Measurements from ENCODE around the gene TRPT1.
A peak's percentile ranks its signal among the peaks of the same experiment; 100 is the strongest.

TRPT1 gene

DNA sequence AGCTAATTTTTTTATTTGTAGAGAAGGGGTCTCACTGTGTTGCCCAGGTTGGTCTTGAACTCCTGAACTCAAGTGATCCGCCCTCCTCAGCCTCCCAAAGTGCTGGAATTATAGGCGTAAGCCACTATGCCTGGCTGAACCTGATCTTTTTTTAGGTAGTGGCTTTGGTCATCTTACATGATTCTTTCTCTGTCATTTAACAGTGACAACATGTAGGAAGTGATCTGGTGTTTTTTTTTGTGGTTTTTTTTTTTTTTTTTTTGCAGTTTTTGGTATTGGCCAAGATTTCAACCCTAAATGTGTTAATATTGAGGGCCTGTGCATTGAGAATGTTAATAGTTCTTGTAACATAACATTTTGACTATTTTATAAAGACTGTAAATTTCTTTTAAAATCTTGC lies 27.5 kb downstream of the TRPT1 start:
- no peak overlapping the region for H3K4me3 ChIP-seq (replicated peaks in 1 of 2; ENCODE audit: low read depth in 2 of 2, low read length in 2 of 2)
- TF ChIP-seq, protein P1, sequence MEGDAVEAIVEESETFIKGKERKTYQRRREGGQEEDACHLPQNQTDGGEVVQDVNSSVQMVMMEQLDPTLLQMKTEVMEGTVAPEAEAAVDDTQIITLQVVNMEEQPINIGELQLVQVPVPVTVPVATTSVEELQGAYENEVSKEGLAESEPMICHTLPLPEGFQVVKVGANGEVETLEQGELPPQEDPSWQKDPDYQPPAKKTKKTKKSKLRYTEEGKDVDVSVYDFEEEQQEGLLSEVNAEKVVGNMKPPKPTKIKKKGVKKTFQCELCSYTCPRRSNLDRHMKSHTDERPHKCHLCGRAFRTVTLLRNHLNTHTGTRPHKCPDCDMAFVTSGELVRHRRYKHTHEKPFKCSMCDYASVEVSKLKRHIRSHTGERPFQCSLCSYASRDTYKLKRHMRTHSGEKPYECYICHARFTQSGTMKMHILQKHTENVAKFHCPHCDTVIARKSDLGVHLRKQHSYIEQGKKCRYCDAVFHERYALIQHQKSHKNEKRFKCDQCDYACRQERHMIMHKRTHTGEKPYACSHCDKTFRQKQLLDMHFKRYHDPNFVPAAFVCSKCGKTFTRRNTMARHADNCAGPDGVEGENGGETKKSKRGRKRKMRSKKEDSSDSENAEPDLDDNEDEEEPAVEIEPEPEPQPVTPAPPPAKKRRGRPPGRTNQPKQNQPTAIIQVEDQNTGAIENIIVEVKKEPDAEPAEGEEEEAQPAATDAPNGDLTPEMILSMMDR (IDR thresholded peaks at IDR 0.05; ENCODE audit: low read depth, low read length): no peak
- no peak for DNase-seq (ENCODE audit: low read depth in 2 of 2)

DNA sequence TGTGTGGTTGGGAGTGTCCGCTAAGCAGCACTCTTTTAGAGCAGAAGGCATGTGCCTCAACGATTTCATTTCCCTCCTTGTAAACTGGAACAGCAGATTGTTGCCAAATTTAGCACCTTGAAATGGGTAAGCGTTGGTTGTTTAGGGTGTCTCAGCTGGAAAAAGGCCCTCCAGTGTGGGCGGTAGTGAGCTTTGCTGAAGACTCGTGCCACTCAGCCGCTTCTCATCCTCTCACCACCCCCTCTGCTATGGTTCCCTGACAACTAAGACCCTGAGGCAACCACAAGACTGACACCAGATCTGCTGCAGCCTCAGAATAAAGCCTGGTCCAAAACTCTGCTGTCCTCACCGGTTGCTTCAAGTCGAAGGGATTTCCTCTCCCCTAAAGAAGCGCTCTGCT lies 29.4 kb downstream of the TRPT1 start:
- H3K4me3 ChIP-seq (replicated peaks in 1 of 2; ENCODE audit: low read depth in 2 of 2, low read length in 2 of 2): no peak overlapping the region
- TF ChIP-seq, protein P1 (IDR thresholded peaks at IDR 0.05; ENCODE audit: low read depth, low read length): no peak
- DNase-seq (ENCODE audit: low read depth in 2 of 2): no peak

DNA sequence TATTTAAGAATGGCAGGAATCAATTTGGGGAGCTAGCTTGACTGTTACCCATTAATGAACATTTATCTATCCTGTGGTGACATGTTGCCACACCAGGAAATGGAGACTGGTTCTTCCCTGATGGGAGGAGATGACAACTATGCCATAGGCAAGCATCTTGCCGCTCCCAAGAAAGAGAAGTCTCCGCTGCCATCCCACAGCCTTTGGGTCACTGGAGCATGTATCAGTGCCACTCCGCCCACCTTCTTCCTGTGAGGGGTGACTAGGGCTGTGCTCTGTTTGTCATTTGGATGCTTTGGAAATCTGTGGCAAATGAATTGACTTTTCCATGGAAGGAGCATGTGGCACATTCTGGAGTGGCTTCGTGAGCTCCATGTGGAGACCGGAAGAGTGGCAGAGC lies 33.6 kb downstream of the TRPT1 start:
- TF ChIP-seq, protein P1 (IDR thresholded peaks at IDR 0.05; ENCODE audit: low read depth, low read length): no peak
- no peak for DNase-seq (ENCODE audit: low read depth in 2 of 2)
- no peak overlapping the region for H3K4me3 ChIP-seq (replicated peaks in 1 of 2; ENCODE audit: low read depth in 2 of 2, low read length in 2 of 2)

DNA sequence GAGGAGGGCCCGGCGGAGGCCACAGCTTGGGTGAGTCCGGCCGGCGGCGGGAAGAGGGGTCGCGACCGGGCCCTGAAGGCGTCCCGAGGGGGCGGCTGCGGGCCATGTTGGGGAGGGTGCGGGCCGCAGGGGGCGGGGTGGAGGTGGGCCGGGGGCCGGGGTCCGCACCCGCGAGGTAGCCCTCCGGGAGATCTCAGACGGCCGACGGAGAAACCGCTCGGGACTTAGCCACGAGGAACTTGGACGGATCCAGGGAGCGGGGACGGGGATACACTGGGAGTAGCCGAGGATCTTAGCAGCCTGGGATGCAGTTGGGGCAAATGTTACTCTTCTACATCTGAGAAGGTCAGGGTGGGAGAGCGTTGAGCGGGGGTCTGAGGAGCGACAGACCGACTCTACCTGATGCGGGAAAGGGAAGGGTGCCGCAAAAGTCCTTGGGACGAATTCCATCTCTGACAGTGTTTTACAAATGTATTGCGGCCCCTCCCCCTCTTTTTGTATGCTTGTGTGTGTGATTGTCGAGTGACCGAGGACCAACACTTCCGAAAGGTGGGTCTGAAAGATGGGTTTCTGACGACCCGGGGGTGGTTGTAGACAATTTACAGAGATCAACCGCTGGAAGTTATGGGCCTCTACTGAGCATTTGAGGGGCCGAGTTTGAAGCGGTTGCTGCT lies 39.4 kb downstream of the TRPT1 start:
- no peak overlapping the region for H3K4me3 ChIP-seq (replicated peaks in 1 of 2; ENCODE audit: low read depth in 2 of 2, low read length in 2 of 2)
- TF ChIP-seq, protein P1 (IDR thresholded peaks at IDR 0.05; ENCODE audit: low read depth, low read length): no peak
- peak in 1 of 2 donors; percentile 26 for DNase-seq (ENCODE audit: low read depth in 2 of 2)

DNA sequence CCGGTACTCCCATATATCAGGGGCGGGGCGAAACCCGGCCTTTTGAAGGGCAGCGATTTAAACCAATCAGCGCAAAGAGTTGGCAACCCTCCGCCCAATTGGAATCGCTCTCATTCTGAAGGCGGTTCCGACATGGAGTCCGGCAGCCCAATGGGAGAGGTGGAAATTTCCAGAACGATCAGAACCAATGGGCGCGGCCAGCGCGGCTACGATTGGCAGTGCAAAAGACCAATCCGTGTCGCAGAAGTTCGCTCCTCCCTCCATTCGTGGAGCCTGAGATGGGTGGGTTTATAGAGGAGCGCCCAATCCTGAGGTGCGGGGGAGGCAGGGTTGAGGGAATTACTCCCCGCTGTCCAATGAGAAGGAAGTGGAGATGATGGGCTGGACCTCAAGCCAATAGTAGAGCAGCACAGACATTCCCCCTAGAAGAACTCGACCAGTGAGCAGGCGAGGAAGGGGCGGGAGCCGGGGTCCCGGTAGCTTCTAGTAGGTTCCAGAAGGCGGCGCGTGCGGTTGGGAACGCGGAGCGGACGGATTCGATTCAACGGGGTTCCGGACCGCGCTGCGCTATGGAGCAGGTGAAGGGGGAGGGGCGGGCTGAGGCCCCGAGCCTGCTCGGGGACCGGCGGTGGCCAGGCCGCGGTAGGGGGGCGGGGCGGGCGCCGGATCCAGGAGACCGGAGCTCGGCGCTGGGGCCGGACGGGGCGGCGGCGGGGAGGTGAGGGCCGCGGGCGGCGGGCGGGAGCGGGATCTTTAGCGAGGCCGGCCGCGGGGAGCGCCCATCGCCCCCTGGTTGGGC lies 40.1 kb downstream of the TRPT1 start, which contains the start of gene STIP1:
STIP1 (plus strand) TSS at position 479 of the 799 bp plus-strand sequence; CDS start at position 570, 91 bp downstream.
- peak within 1 kb of the TSS; percentile 64 to 75 for H3K4me3 ChIP-seq (replicated peaks in 1 of 2; ENCODE audit: low read depth in 2 of 2, low read length in 2 of 2)
- TF ChIP-seq, protein P1 (IDR thresholded peaks at IDR 0.05; ENCODE audit: low read depth, low read length): peak; percentile 53
- peak; percentile 100 for DNase-seq (ENCODE audit: low read depth in 2 of 2)

DNA sequence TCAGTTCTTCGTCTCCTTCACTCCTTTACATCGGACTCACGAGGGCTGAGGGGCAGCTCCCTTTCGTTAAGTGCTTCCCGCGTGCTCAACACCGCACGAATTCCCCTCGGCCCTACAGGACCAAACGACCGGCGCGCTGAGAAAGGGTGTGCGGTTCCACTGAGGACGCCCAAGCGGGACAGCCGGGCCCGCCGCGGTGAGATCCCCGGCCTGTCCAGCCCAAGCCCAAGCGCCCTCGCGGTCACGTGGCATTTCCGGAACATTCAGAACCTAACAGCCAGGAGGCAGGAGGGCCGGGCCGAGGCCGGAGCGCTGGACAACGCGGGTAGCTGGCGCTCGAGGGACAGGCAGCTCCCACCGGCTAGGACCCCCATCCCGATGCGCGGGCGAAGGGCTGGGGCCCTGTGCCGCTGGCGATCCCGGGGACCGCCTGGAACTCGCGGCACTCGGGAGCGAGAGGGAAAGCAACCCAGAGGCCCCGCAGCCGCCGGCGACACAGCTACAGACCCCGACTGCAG lies 40.8 kb downstream of the TRPT1 start:
- DNase-seq (ENCODE audit: low read depth in 2 of 2): peak; percentile 88 to 91
- peak overlapping the region; percentile 64 to 75 for H3K4me3 ChIP-seq (replicated peaks in 1 of 2; ENCODE audit: low read depth in 2 of 2, low read length in 2 of 2)
- TF ChIP-seq, protein P1 (IDR thresholded peaks at IDR 0.05; ENCODE audit: low read depth, low read length): peak; percentile 46
